AG09319 (cell line): Measurements from ENCODE around the gene CHST12.
A peak's percentile ranks its signal among the peaks of the same experiment; 100 is the strongest.

Source experiments
- DNase-seq: peaks from one replicate; pipeline ENCODE4 v3.0.0-alpha.2; 2010; ENCODE audit warnings: low read depth; ENCODE audit errors: extremely low read depth
- CTCF ChIP-seq: IDR thresholded peaks from 2 replicates; pipeline ENCODE4 v1.5.1; 2011; ENCODE audit warnings: low read depth, mild to moderate bottlenecking, inconsistent platforms, low read length, moderate library complexity

The CHST12 gene

GRCh38 chr7:2399848-2400587 lies 3.4 kb upstream of the CHST12 start:
- TF ChIP-seq CTCF: no peak
- DNase-seq: peak; percentile 85

GRCh38 chr7:2402687-2403013 lies 761 bp upstream of the CHST12 start:
- no peak for DNase-seq

GRCh38 chr7:2403718-2404648 lies 572 bp downstream of the CHST12 start:
- DNase-seq: no peak
- TF ChIP-seq CTCF: no peak; the same call in 1 of the 2 replicates

More at GRCh38 chr7:2402687-2403013, 761 bp upstream of the CHST12 start:
- TF ChIP-seq CTCF: no peak

- TF ChIP-seq CTCF: no peak
- no peak for DNase-seq
Measured at GRCh38 chr7:2404714-2405119, 1.3 kb downstream of the CHST12 start.

- no peak for DNase-seq
- no peak for TF ChIP-seq CTCF
Measured at GRCh38 chr7:2405201-2405600, 1.8 kb downstream of the CHST12 start.

GRCh38 chr7:2405601-2406345 lies 2.4 kb downstream of the CHST12 start:
- no peak for TF ChIP-seq CTCF
- no peak for DNase-seq
